ENCODE measurements around the gene ITGB6. TPM values are rescaled to one million over a fixed set of nuclear protein-coding genes. Genes with fewer than 3 reads are reported as not detected.

ITGB6 gene
- total and polyA plus RNA-seq, 2 of the 8 experiments (the other 6 are each of a cell fraction or from before 2014, with no cell fraction given) = not detected

GRCh38 chr2:160246356-160246755, 46.3 kb upstream of the ITGB6 start:
- POLR2A ChIA-PET (ENCODE audit: partially characterized antibody) = no interaction called here

More at GRCh38 chr2:160246356-160246755, 46.3 kb upstream of the ITGB6 start:
- Histone ChIP-seq H4K91ac (replicated peaks; ENCODE audit: insufficient read length, low read length) (no peak overlapping the region), H2BK20ac (ENCODE audit: low read length) (no peak overlapping the region), H3K56ac (replicated peaks; ENCODE audit: insufficient read length, low read depth, low read length) (no peak overlapping the region), H4K20me1 (replicated peaks in 1 of 2; ENCODE audit: control insufficient read depth in 1 of 2, insufficient read depth in 2 of 2, low read length in 2 of 2) (no peaks in the 10 kb centered on the region), H3K4ac (replicated peaks; ENCODE audit: insufficient read length, low read depth, low read length) (no peak overlapping the region), H3K9ac (replicated peaks in 1 of 4; ENCODE audit: extremely low read depth in 1 of 4, low read depth in 3 of 4, low read length in 3 of 4) (no peak overlapping the region), H2AFZ (ENCODE audit: low read length) (no peak overlapping the region), H3K18ac (ENCODE audit: extremely low read depth, low read length) (no peak overlapping the region), H3K4me2 (ENCODE audit: insufficient read depth in 1 of 2, low read depth in 2 of 2, low read length in 2 of 2) (no peak overlapping the region), H4K8ac (ENCODE audit: extremely low read depth, insufficient read depth, low read length) (no peak overlapping the region), H3K27me3 (replicated peaks in 1 of 4; ENCODE audit: control insufficient read depth in 3 of 4, extremely low read depth in 1 of 4, insufficient read depth in 3 of 4, low read length in 3 of 4) (no peaks in the 10 kb centered on the region), H2BK120ac (replicated peaks; ENCODE audit: low read depth, low read length) (no peak overlapping the region), H3K9me3 (ENCODE audit: insufficient read depth in 2 of 2, low read depth in 1 of 2, low read length in 1 of 2) (no peaks in the 10 kb centered on the region), H4K5ac (ENCODE audit: insufficient read length, low read depth, low read length) (no peak overlapping the region), H2BK5ac (ENCODE audit: low read depth, low read length) (no peak overlapping the region), H3K27ac (ENCODE audit: low read depth, low read length) (no peak overlapping the region), H3K23me2 (ENCODE audit: low read depth, low read length) (no peaks in the 10 kb centered on the region), H3K14ac (ENCODE audit: insufficient read length) (no peak overlapping the region), H2BK12ac (ENCODE audit: low read depth, low read length) (no peak overlapping the region), H3K4me1 (replicated peaks in 1 of 4; ENCODE audit: control insufficient read depth in 3 of 4, insufficient read depth in 4 of 4, low read length in 3 of 4) (no peaks in the 10 kb centered on the region), H2BK15ac (ENCODE audit: low read length) (no peak overlapping the region), H3K23ac (ENCODE audit: insufficient read length) (no peak overlapping the region), H3K79me1 (ENCODE audit: low read depth, low read length) (no peaks in the 10 kb centered on the region), H3K79me2 (ENCODE audit: control insufficient read depth in 1 of 2, insufficient read depth in 2 of 2, low read length in 2 of 2) (no peaks in the 10 kb centered on the region), H3K36me3 (ENCODE audit: control insufficient read depth in 2 of 4, insufficient read depth in 4 of 4, low read length in 3 of 4) (no peaks in the 10 kb centered on the region), H3K4me3 (ENCODE audit: extremely low read depth in 1 of 4, insufficient read depth in 2 of 4, low read depth in 3 of 4, low read length in 4 of 4) (no peak overlapping the region), H2AK5ac (ENCODE audit: low read depth, low read length) (no peak overlapping the region)
- FAIRE-seq = no peak
- TF ChIP-seq TBP (IDR thresholded peaks at IDR 0.05; ENCODE audit: low read depth, low read length) (no peak), BACH1 (IDR thresholded peaks at IDR 0.05; ENCODE audit: low read length) (0 out of 2 replicates have a peak, but pooled peaks have one; percentile 15), JUN (IDR thresholded peaks at IDR 0.05; ENCODE audit: low read depth, low read length) (no peak), SRF (IDR thresholded peaks at IDR 0.05; ENCODE audit: low read depth, low read length) (no peak)
- CTCF ChIA-PET (ENCODE audit: partially characterized antibody) = interaction anchor here (1.4 kb wide), 1 partner anchor 78 kb away, joined by 3 read pairs; no protein-coding TSS in a partner anchor
- DNase-seq (ENCODE audit: low read depth in 1 of 2, low spot score in 2 of 2) = no peak
- 82% methylated on average over 2 of the region's 2 CpGs; no CpG with 5 or more reads in 1 of the 2 experiments for WGBS, 2 experiments (ENCODE audit: extremely low coverage in 1 of 2, insufficient coverage in 1 of 2, insufficient read length in 1 of 2, insufficient replicate concordance in 2 of 2, low coverage in 1 of 2, low lambda C conversion rate in 2 of 2, missing lambda C conversion rate in 1 of 2)

All from H1 (cell line).